Stimulated activated naive CD8-positive, alpha-beta T cell treated with anti-CD3 and anti-CD28 coated beads, Interleukin-15, Interleukin-2, amounts not matched to agents 100 ng/mL and 50 ng/mL, for 24 hours (primary cell): ENCODE data around the gene KCND3.

Experiments
- H3K27ac Mint-ChIP-seq: one replicate; pipeline ENCODE4 v1.8.0; 2021; ENCODE audit warnings: mild to moderate bottlenecking, mixed read lengths
- H3K27me3 Mint-ChIP-seq: one replicate; pipeline ENCODE4 v1.8.0; 2021; ENCODE audit warnings: mixed read lengths
- H3K36me3 Mint-ChIP-seq: one replicate; pipeline ENCODE4 v1.8.0; 2021; ENCODE audit warnings: low read depth, mixed read lengths
- H3K4me1 Mint-ChIP-seq: one replicate; pipeline ENCODE4 v1.8.0; 2021; ENCODE audit warnings: low read depth, mixed read lengths
- H3K4me3 Mint-ChIP-seq: one replicate; pipeline ENCODE4 v1.8.0; 2021; ENCODE audit warnings: mild to moderate bottlenecking, mixed read lengths
- H3K9me3 Mint-ChIP-seq: one replicate; pipeline ENCODE4 v1.8.0; 2021; ENCODE audit warnings: mixed read lengths

The KCND3 gene

DNA sequence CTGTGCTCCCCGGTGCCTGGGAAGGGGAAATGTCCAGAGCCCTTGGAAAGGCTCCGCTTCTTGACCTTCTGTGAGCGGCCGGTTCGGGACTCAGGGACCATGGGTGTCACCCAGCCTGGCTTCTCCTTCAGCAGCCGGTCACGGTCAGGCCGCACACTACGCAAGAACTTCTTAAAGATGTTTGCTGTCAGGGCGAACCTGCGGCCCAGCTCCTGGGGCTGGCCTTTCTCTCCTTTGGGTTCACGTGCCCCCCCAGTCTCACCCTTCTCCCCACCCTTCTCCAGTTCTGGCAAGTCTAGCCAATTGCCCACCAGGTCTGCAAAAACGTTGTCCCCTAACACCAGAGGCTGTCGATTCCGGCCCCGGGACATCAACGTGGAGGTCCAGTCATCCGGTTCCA, 262.4 kb downstream of the KCND3 start:
- H3K27ac Mint-ChIP-seq = no peak overlapping the region
- no peaks in the 10 kb centered on the region for H3K9me3 Mint-ChIP-seq
- peaks cover 4% of the 10 kb centered on the region for H3K4me1 Mint-ChIP-seq
- H3K27me3 Mint-ChIP-seq = no peaks in the 10 kb centered on the region
- no peaks in the 10 kb centered on the region for H3K36me3 Mint-ChIP-seq
- no peak overlapping the region for H3K4me3 Mint-ChIP-seq

DNA sequence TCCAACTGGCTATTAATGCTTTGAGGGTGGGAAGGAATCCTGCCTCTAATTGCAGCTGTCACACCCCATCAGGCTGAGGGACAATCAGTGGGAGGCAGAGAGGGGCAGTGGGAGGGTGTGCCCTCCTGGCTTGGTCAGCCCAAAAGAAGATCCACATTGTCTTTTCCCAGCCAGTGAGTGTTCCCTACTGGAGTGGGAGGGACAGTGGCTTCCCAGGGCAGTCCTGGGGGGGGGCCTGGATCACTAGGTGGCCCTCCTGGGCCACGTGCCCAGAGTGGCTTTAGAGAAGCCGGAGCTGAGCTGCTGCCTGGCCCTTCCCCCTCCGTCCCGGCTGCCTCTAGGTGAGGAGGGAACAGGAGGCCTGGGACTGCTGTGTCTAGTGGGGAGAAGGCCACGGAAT, 264.3 kb downstream of the KCND3 start:
- Mint-ChIP-seq H3K4me3 (no peak overlapping the region), H3K27me3 (no peaks in the 10 kb centered on the region), H3K27ac (no peak overlapping the region), H3K4me1 (peaks cover 4% of the 10 kb centered on the region), H3K36me3 (no peaks in the 10 kb centered on the region), H3K9me3 (no peaks in the 10 kb centered on the region)

GRCh38 chr1:111723871-111724270, 265.6 kb downstream of the KCND3 start:
- no peaks in the 10 kb centered on the region for H3K9me3 Mint-ChIP-seq
- no peaks in the 10 kb centered on the region for H3K36me3 Mint-ChIP-seq
- H3K27me3 Mint-ChIP-seq = no peaks in the 10 kb centered on the region
- H3K27ac Mint-ChIP-seq = no peak overlapping the region
- no peak overlapping the region for H3K4me3 Mint-ChIP-seq
- H3K4me1 Mint-ChIP-seq = peaks cover 4% of the 10 kb centered on the region

DNA sequence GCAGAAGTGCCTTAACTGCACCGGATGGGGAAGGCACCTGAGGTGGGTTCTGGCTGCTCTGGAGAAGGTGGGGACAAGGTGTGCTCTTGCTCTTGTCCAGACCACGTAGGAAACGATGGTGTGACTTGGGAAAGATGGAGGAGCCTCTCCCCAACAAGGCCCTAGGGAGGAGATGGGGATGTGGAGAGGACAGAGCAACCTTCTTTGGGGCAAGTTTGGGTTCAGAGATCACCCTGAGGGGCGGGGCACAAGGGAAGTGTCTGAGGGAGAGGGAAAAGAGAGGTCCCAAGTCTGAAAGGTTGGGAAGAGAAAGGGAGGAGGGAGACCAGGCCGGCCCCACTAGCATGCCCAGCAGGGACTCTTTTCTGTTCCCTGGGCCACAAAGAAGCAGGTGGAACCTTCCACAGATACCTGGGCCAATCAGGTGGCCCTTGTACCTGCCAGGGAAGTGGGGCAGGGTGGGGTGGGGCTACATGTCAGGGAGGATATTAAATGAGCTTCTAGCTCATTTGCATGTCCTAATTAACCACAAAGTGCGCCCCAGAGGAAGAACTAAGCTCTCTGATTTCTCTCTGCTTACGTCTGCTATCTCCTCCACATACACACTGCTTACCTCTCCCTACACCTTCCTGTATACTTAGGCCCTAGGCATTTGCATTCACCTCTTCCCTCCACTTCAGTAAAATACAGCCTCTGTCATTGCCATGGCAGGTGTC, 266.2 kb downstream of the KCND3 start:
- Mint-ChIP-seq H3K27me3 (no peaks in the 10 kb centered on the region), H3K4me3 (no peak overlapping the region), H3K9me3 (no peaks in the 10 kb centered on the region), H3K27ac (no peak overlapping the region), H3K4me1 (peaks cover 4% of the 10 kb centered on the region), H3K36me3 (no peaks in the 10 kb centered on the region)

DNA sequence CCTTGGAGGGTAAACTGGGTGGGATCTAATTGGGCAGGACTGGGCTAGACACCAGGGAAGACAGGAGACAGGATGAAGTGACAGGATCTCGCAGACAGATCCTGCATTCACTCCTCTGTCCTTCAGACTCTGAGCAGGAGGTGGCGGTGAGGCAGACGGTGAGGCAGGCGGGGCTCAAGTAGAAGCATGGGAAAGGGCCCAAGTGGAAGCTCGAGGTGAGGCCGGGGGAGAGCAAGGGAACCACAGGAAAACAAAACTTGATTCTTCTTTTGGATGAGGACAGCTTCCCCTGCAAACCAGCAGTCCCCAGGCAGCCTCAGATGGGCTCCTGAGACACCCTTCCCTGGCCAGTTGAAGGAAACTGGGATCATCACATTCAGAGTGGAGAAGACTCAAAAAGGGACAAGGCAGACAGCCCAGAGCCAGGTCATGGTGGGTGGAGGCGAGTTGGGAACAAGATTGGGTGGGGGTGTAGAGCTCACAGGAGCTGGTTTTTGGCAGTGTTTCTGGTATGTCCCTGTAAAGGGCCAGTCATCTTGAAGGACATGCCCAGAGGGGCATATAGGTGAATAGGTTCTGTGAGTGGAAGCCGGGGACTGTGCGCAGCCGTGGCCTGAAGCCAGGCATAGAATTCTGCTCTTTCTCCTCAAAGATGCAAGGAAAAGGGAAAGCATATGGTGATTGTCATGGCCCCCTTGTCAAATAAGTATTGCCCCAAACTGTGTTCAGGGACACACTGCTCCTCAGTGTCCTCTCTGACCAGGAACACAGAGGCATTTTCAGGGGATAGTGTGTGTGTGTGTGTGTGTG, 268.3 kb downstream of the KCND3 start:
- peaks cover 4% of the 10 kb centered on the region for H3K4me1 Mint-ChIP-seq
- H3K36me3 Mint-ChIP-seq = peaks cover 11% of the 10 kb centered on the region
- no peaks in the 10 kb centered on the region for H3K9me3 Mint-ChIP-seq
- no peak overlapping the region for H3K27ac Mint-ChIP-seq
- no peak overlapping the region for H3K4me3 Mint-ChIP-seq
- H3K27me3 Mint-ChIP-seq = no peaks in the 10 kb centered on the region
